Measurements from ENCODE around the gene CAPN11. TPM values are rescaled to one million over a fixed set of nuclear protein-coding genes. Genes with fewer than 3 reads are reported as not detected.
A peak's percentile ranks its signal among the peaks of the same experiment; 100 is the strongest.

The CAPN11 gene
- total and polyA plus RNA-seq, 9 of the 15 experiments (the other 6 are each of a cell fraction or from before 2014, with no cell fraction given) = 0.03 to 0.61 (median 0.17) TPM; not detected in 1

- TF ChIP-seq SOX6 (IDR thresholded peaks at IDR 0.05) = no peak
- TF ChIP-seq TRIM25 (IDR thresholded peaks at IDR 0.05; ENCODE audit: borderline replicate concordance) = 0 out of 2 replicates have a peak, but pooled peaks have one; percentile 40
- TF ChIP-seq MAFF (IDR thresholded peaks at IDR 0.05; ENCODE audit: low read length) = no peak
- no peak for TF ChIP-seq CREB3 (tag; conservative IDR thresholded peaks at IDR 0.05; ENCODE audit: low read depth)
- no peak for TF ChIP-seq RBM34 (IDR thresholded peaks at IDR 0.05; ENCODE audit: borderline replicate concordance, insufficient read depth, low read length)
- TF ChIP-seq DMBX1 (CRISPR knock-in tag; IDR thresholded peaks at IDR 0.05; ENCODE audit: borderline replicate concordance) = no peak
- TF ChIP-seq ZBED1 (IDR thresholded peaks at IDR 0.05) = no peak
- peak; percentile 88 for TF ChIP-seq HDGF (IDR thresholded peaks at IDR 0.05)
- TF ChIP-seq ATF3 (IDR thresholded peaks at IDR 0.05) = no peak
- TF ChIP-seq ATF3 (CRISPR knock-in tag; conservative IDR thresholded peaks at IDR 0.05) = no peak
- TF ChIP-seq SMC3 (conservative IDR thresholded peaks at IDR 0.05; ENCODE audit: insufficient read depth, low read depth, low read length) = 0 out of 2 replicates have a peak, but pooled peaks have one; percentile 1
- peak; percentile 34 to 65; a peak in 2 of 4 replicates for TF ChIP-seq FOXA3 (CRISPR knock-in tag; conservative IDR thresholded peaks at IDR 0.05 in 1 of 2, IDR thresholded peaks at IDR 0.05 in 1 of 2)
- TF ChIP-seq TBL1XR1 (IDR thresholded peaks at IDR 0.05; ENCODE audit: low read length in 2 of 2) = no peak
- no peak for TF ChIP-seq ATF1 (CRISPR knock-in tag; IDR thresholded peaks at IDR 0.05)
- TF ChIP-seq ATF1 (tag; IDR thresholded peaks at IDR 0.05) = no peak; the same call in 1 of the 2 replicates
- 0 out of 2 replicates have a peak, but pooled peaks have one; percentile 4 for TF ChIP-seq ZNF12 (CRISPR knock-in tag; IDR thresholded peaks at IDR 0.05)
- TF ChIP-seq ZNF707 (CRISPR knock-in tag; conservative IDR thresholded peaks at IDR 0.05) = no peak
- TF ChIP-seq HBP1 (CRISPR knock-in tag; IDR thresholded peaks at IDR 0.05) = peak; percentile 80; the same call in 1 of the 2 replicates
- TF ChIP-seq HMG20B (CRISPR knock-in tag; IDR thresholded peaks at IDR 0.05) = no peak
- TF ChIP-seq NFRKB (IDR thresholded peaks at IDR 0.05; ENCODE audit: low read depth) = no peak
Measured at GRCh38 chr6:44226368-44227147, 67.9 kb downstream of the CAPN11 start (continued).

Measured in K562 (cell line).